Spleen (tissue), 11 donors: ENCODE measurements around the gene ZNF283. TPM values are rescaled to one million over a fixed set of nuclear protein-coding genes. Genes with fewer than 3 reads are reported as not detected.

ENCODE experiments used
- DNase-seq: peaks from one replicate; pipeline ENCODE4 v3.0.0-alpha.2; 2020
- H3K27ac ChIP-seq, 8 donors: fragments of 200-600 bp; sonication (generic) in 7 of 8; 1 replicate in 4 of 8; 2 replicates in 4 of 8; pipeline versions ENCODE4 v1.5.0 to v1.8.0; 2016 to 2021; ENCODE audit warnings: inconsistent platforms in 4 of 8, mild to moderate bottlenecking in 4 of 8, moderate library complexity in 1 of 8
- H3K27me3 ChIP-seq, 7 donors: fragments of 200-600 bp; sonication (generic) in 6 of 7; replicated peaks in 1 of 7; 1 replicate in 4 of 7; 2 replicates in 3 of 7; pipeline versions ENCODE4 v1.5.0 to v1.8.0; 2016 to 2021; ENCODE audit warnings: inconsistent platforms in 3 of 7, mild to moderate bottlenecking in 1 of 7
- H3K36me3 ChIP-seq, 6 donors: fragments of 200-600 bp; sonication (generic) in 5 of 6; 1 replicate in 4 of 6; 2 replicates in 2 of 6; pipeline versions ENCODE4 v1.5.0 to v1.8.0; 2016 to 2021; ENCODE audit warnings: inconsistent platforms in 2 of 6
- H3K4me1 ChIP-seq, 6 donors: fragments of 200-600 bp; sonication (generic) in 5 of 6; 1 replicate in 3 of 6; 2 replicates in 3 of 6; pipeline versions ENCODE4 v1.5.0 to v1.8.0; 2016 to 2021; ENCODE audit warnings: inconsistent platforms in 3 of 6
- H3K4me3 ChIP-seq, 8 donors: fragments of 200-600 bp; sonication (generic) in 7 of 8; 1 replicate in 4 of 8; 2 replicates in 4 of 8; pipeline versions ENCODE4 v1.5.0 to v1.8.0; 2016 to 2021; ENCODE audit warnings: inconsistent platforms in 4 of 8, mild to moderate bottlenecking in 4 of 8, moderate library complexity in 2 of 8
- H3K9me3 ChIP-seq, 8 donors: fragments of 200-600 bp; sonication (generic) in 7 of 8; 1 replicate in 4 of 8; 2 replicates in 4 of 8; pipeline versions ENCODE4 v1.5.0 to v1.8.0; 2016 to 2021; ENCODE audit warnings: inconsistent platforms in 4 of 8
- CTCF ChIP-seq, 11 experiments: fragments of 200-600 bp in 7 of 11; fragments of 450-650 bp in 4 of 11; sonication (generic) in 4 of 11; IDR thresholded peaks in 8 of 11; conservative IDR thresholded peaks in 3 of 11; 1 replicate in 7 of 11; 2 replicates in 4 of 11; pipeline versions ENCODE4 v1.4.0 to v1.8.0; 2016 to 2021; ENCODE audit warnings: antibody characterized with exemption in 11 of 11, inconsistent platforms in 4 of 11, mild to moderate bottlenecking in 1 of 11
- POLR2A ChIP-seq, 3 donors: fragments of 450-650 bp; IDR thresholded peaks; one replicate each; pipeline ENCODE4 v1.5.1; 2017; ENCODE audit warnings: antibody characterized with exemption in 3 of 3, mild to moderate bottlenecking in 1 of 3
- POLR2AphosphoS5 ChIP-seq, 3 donors: sonication (generic); formaldehyde crosslinking; IDR thresholded peaks; one replicate each; pipeline ENCODE4 v1.5.1; 2017; ENCODE audit warnings: antibody characterized with exemption in 3 of 3
- WGBS, 5 donors: extraction: QIAGEN DNeasy Blood & Tissue Kit in 3 of 5; methylation state at CpG; one replicate each; pipeline versions ENCODE4 v1.1.5 to v1.1.7; 2013 to 2018; 5-methylcytosine and 5-hydroxymethylcytosine counted together
- intact Hi-C: fragments of 100-400 bp; cut with DNase I; formaldehyde crosslinking; loops from one replicate; pipeline ENCODE4 v1.15.0; 2023; ENCODE audit warnings: low total_unique reads
- polyA plus RNA-seq, 3 donors: library from polyadenylated mRNA; stranded (reverse); fragments of 200-250 nt; gene quantifications; one replicate each; pipeline ENCODE4 v1.2.1, GENCODE V29; 2013
- total RNA-seq, 7 donors: library from RNA; depleted of rRNA in 3 of 7; stranded (reverse); fragments of >200 nt in 3 of 7; fragmentation: NEBNext Ultra II Directional in 4 of 7; extraction: Animal tissue kit (Norgen Biotek cat#: 25700) in 4 of 7; gene quantifications; one replicate each; pipeline versions ENCODE4 v1.1.0 to v1.2.1, GENCODE V29; 2016 to 2021
- donor health status: healthy with polysubstance abuse.
- donor health status: DM: no; HTN: no; CAD: no; lungs with moderate emphysema.
- donor health status: DM: no; HTN: no; CAD: no.
- donor health status: Bipolar disorder and iron deficiency.
- donor health status: healthy.
- donor health status: DM: no; HTN: no; CAD: no.
- donor health status: DM: yes; HTN: yes; CAD: no.

Gene ZNF283
- total and polyA plus RNA-seq, 10 donors: 1.1 to 15.6 (median 10.6) TPM

GRCh38 chr19:43895727-43896308 lies 68.7 kb downstream of the ZNF283 start:
- WGBS, 5 donors: 89 to 94% (median 91%) methylated on average over 2 of the region's 2 CpGs
- peaks cover 0 to 5% (median 2%) of the 10 kb centered on the region in 6 donors for H3K4me1 ChIP-seq
- H3K9me3 ChIP-seq: peaks cover 9 to 100% (median 97%) of the 10 kb centered on the region in 8 donors
- H3K4me3 ChIP-seq: no peak overlapping the region
- no peaks in the 10 kb centered on the region for H3K27me3 ChIP-seq
- peaks cover 0 to 39% (median 17%) of the 10 kb centered on the region in 6 donors for H3K36me3 ChIP-seq
- intact Hi-C loops: no loop called here
- TF ChIP-seq POLR2AphosphoS5 (IDR thresholded peaks at IDR 0.05): no peak
- no peak for TF ChIP-seq POLR2A (IDR thresholded peaks at IDR 0.05)
- TF ChIP-seq CTCF (IDR thresholded peaks at IDR 0.05 in 8 of 11, conservative IDR thresholded peaks at IDR 0.05 in 3 of 11): no peak
- no peak overlapping the region for H3K27ac ChIP-seq
- DNase-seq: no peak

Other genes with a start within 250 kb of the ZNF283 start
- gene IRGQ, start 231.2 kb upstream of the ZNF283 start, total RNA-seq: 10 to 100 TPM; 16.5 to 25.9 (median 20.9) TPM
- 1 to 10 TPM; 3.1 to 3.9 (median 3.8) TPM for gene IRGQ, start 231.2 kb upstream of the ZNF283 start, polyA plus RNA-seq
- gene ZNF576, start 230.7 kb upstream of the ZNF283 start, total RNA-seq: 10 to 100 TPM in 5 of 7 donors, 1 to 10 TPM in 2; 8.1 to 12.9 (median 11.5) TPM
- gene ZNF576, start 230.7 kb upstream of the ZNF283 start, polyA plus RNA-seq: 10 to 100 TPM in 1 of 3 donors, 1 to 10 TPM in 2; 6.9 to 14.7 (median 9.8) TPM
- gene SRRM5, start 215.2 kb upstream of the ZNF283 start, total RNA-seq: under 1 TPM; 0.32 to 0.94 (median 0.40) TPM
- gene SRRM5, start 215.2 kb upstream of the ZNF283 start, polyA plus RNA-seq: under 1 TPM; 0.26 to 0.54 (median 0.52) TPM
- gene ZNF428, start 207.7 kb upstream of the ZNF283 start, total RNA-seq: 10 to 100 TPM; 19.9 to 29.4 (median 26.2) TPM
- 10 to 100 TPM; 36.0 to 54.7 (median 51.9) TPM for gene ZNF428, start 207.7 kb upstream of the ZNF283 start, polyA plus RNA-seq
- gene CADM4, start 187.5 kb upstream of the ZNF283 start, total RNA-seq: 1 to 10 TPM; 1.8 to 3.5 (median 2.0) TPM
- gene CADM4, start 187.5 kb upstream of the ZNF283 start, polyA plus RNA-seq: 1 to 10 TPM in 2 of 3 donors, under 1 TPM in 1; 0.89 to 4.7 (median 2.2) TPM
- 10 to 100 TPM; 20.3 to 86.4 (median 41.7) TPM for gene PLAUR, start 157.2 kb upstream of the ZNF283 start, total RNA-seq
- 10 to 100 TPM in 1 of 3 donors, 1 to 10 TPM in 2; 7.3 to 12.0 (median 8.7) TPM for gene PLAUR, start 157.2 kb upstream of the ZNF283 start, polyA plus RNA-seq
- not detected for gene IRGC, start 111.2 kb upstream of the ZNF283 start, total RNA-seq
- not detected for gene IRGC, start 111.2 kb upstream of the ZNF283 start, polyA plus RNA-seq
- 10 to 100 TPM; 30.9 to 65.9 (median 54.6) TPM for gene SMG9, start 72.4 kb upstream of the ZNF283 start, total RNA-seq
- 10 to 100 TPM; 34.0 to 44.8 (median 44.3) TPM for gene SMG9, start 72.4 kb upstream of the ZNF283 start, polyA plus RNA-seq
- gene KCNN4, start 46.3 kb upstream of the ZNF283 start, total RNA-seq: 10 to 100 TPM; 14.3 to 24.2 (median 21.3) TPM
- gene KCNN4, start 46.3 kb upstream of the ZNF283 start, polyA plus RNA-seq: 10 to 100 TPM; 25.3 to 77.6 (median 56.1) TPM
- gene LYPD5, start 24.9 kb upstream of the ZNF283 start, total RNA-seq: 10 to 100 TPM in 2 of 7 donors, 1 to 10 TPM in 5; 4.2 to 48.1 (median 7.4) TPM
- gene LYPD5, start 24.9 kb upstream of the ZNF283 start, polyA plus RNA-seq: 1 to 10 TPM; 2.1 to 6.6 (median 2.2) TPM
- 1 to 10 TPM; 2.5 to 6.0 (median 3.8) TPM for gene ZNF404, start 56.6 kb downstream of the ZNF283 start, total RNA-seq
- gene ZNF404, start 56.6 kb downstream of the ZNF283 start, polyA plus RNA-seq: 10 to 100 TPM in 1 of 3 donors, 1 to 10 TPM in 2; 8.2 to 10.3 (median 9.1) TPM
- gene ZNF45, start 108.0 kb downstream of the ZNF283 start, total RNA-seq: 10 to 100 TPM; 12.9 to 24.5 (median 16.2) TPM
- gene ZNF45, start 108.0 kb downstream of the ZNF283 start, polyA plus RNA-seq: 1 to 10 TPM; 3.9 to 6.1 (median 5.4) TPM
- 1 to 10 TPM; 3.4 to 8.7 (median 6.3) TPM for gene ZNF221, start 123.9 kb downstream of the ZNF283 start, total RNA-seq
- gene ZNF221, start 123.9 kb downstream of the ZNF283 start, polyA plus RNA-seq: under 1 TPM; 0.09 to 0.58 (median 0.29) TPM
- 10 to 100 TPM in 5 of 7 donors, 1 to 10 TPM in 2; 9.7 to 18.2 (median 11.8) TPM for gene ZNF155, start 156.9 kb downstream of the ZNF283 start, total RNA-seq
- 1 to 10 TPM; 5.1 to 6.1 (median 5.3) TPM for gene ZNF155, start 156.9 kb downstream of the ZNF283 start, polyA plus RNA-seq
- gene ZNF230, start 175.6 kb downstream of the ZNF283 start, total RNA-seq: 10 to 100 TPM in 2 of 7 donors, 1 to 10 TPM in 5; 7.9 to 15.2 (median 8.9) TPM
- gene ZNF230, start 175.6 kb downstream of the ZNF283 start, polyA plus RNA-seq: 1 to 10 TPM; 2.4 to 3.0 (median 2.7) TPM
- 10 to 100 TPM in 1 of 7 donors, 1 to 10 TPM in 6; 4.6 to 12.5 (median 5.8) TPM for gene ZNF222, start 198.1 kb downstream of the ZNF283 start, total RNA-seq
- gene ZNF222, start 198.1 kb downstream of the ZNF283 start, polyA plus RNA-seq: 1 to 10 TPM; 3.4 to 4.8 (median 4.0) TPM
- 1 to 10 TPM; 3.7 to 9.9 (median 6.3) TPM for gene ZNF223, start 224.7 kb downstream of the ZNF283 start, total RNA-seq
- gene ZNF223, start 224.7 kb downstream of the ZNF283 start, polyA plus RNA-seq: 1 to 10 TPM; 2.7 to 2.9 (median 2.9) TPM
- gene ZNF284, start 244.8 kb downstream of the ZNF283 start, total RNA-seq: 1 to 10 TPM; 1.8 to 3.8 (median 3.0) TPM
- 1 to 10 TPM in 1 of 3 donors, under 1 TPM in 2; 0.59 to 1.3 (median 0.82) TPM for gene ZNF284, start 244.8 kb downstream of the ZNF283 start, polyA plus RNA-seq